Fibroblast of lung (primary cell): ENCODE measurements around the gene MSH4. TPM values are rescaled to one million over a fixed set of nuclear protein-coding genes. Genes with fewer than 3 reads are reported as not detected.
"Not testable (repeated sequence)": the region's sequence is repeated elsewhere in the genome, so short reads cannot be mapped to it uniquely, and the experiment has no call there.

Experiments used
- DNase-seq, 2 donors: peaks; one replicate each; pipeline versions ENCODE4 v3.0.0 to v3.0.0-alpha.2; 2010; ENCODE audit warnings: low read depth in 2 of 2
- H2AFZ ChIP-seq: 2 replicates; pipeline ENCODE4 v1.5.1; 2012; ENCODE audit warnings: low read length, control low read depth, inconsistent platforms
- H3K27ac ChIP-seq: 2 replicates; pipeline ENCODE4 v1.5.1; 2011; ENCODE audit warnings: low read length, control low read depth; ENCODE audit not compliant: insufficient read depth
- H3K27me3 ChIP-seq: 2 replicates; pipeline ENCODE4 v1.5.1; 2011; ENCODE audit warnings: mild to moderate bottlenecking, low read length; ENCODE audit not compliant: control insufficient read depth, insufficient read depth
- H3K36me3 ChIP-seq: 2 replicates; pipeline ENCODE4 v1.5.1; 2011; ENCODE audit warnings: low read length; ENCODE audit not compliant: control insufficient read depth, insufficient read depth
- H3K4me1 ChIP-seq: 2 replicates; pipeline ENCODE4 v1.5.1; 2011; ENCODE audit warnings: low read length; ENCODE audit not compliant: control insufficient read depth, insufficient read depth; ENCODE audit errors: extremely low read depth
- H3K4me2 ChIP-seq: 2 replicates; pipeline ENCODE4 v1.5.1; 2011; ENCODE audit warnings: low read length, control low read depth; ENCODE audit not compliant: insufficient read depth; ENCODE audit errors: extremely low read depth
- H3K4me3 ChIP-seq, 4 experiments: fragments of 200-600 bp in 1 of 4; sonication (generic) in 1 of 4; replicated peaks in 1 of 4; 2 replicates each; pipeline ENCODE4 v1.5.1; 2011 to 2016; ENCODE audit warnings: low read length in 4 of 4, low read depth in 3 of 4, mild to moderate bottlenecking in 3 of 4, control low read depth in 2 of 4, inconsistent platforms in 1 of 4, mixed read lengths in 1 of 4; ENCODE audit not compliant: insufficient read depth in 1 of 4; ENCODE audit errors: control extremely low read depth in 1 of 4
- H3K79me2 ChIP-seq: 2 replicates; pipeline ENCODE4 v1.5.1; 2012; ENCODE audit warnings: mild to moderate bottlenecking, low read length, inconsistent platforms; ENCODE audit not compliant: control insufficient read depth, insufficient read depth
- H3K9ac ChIP-seq: 2 replicates; pipeline ENCODE4 v1.5.1; 2011; ENCODE audit warnings: mild to moderate bottlenecking, low read length, control low read depth; ENCODE audit not compliant: insufficient read depth
- H3K9me3 ChIP-seq: 2 replicates; pipeline ENCODE4 v1.5.1; 2012; ENCODE audit warnings: low read depth, low read length; ENCODE audit not compliant: control insufficient read depth, insufficient read depth
- H4K20me1 ChIP-seq: 2 replicates; pipeline ENCODE4 v1.5.1; 2011; ENCODE audit warnings: low read length; ENCODE audit not compliant: control insufficient read depth, insufficient read depth; ENCODE audit errors: extremely low read depth
- EZH2 ChIP-seq: IDR thresholded peaks from 2 replicates; pipeline ENCODE4 v1.5.1; 2012; ENCODE audit warnings: low read length, control low read depth, mild to moderate bottlenecking; ENCODE audit errors: missing control alignments
- polyA plus RNA-seq, 2 donors: library from polyadenylated mRNA; depleted of rRNA in 1 of 2; stranded (reverse) in 1 of 2; unstranded in 1 of 2; fragments of >200 nt; gene quantifications; 2 replicates each; pipeline ENCODE4 v1.2.1, GENCODE V29; 2011 to 2012; ENCODE audit warnings: missing spikeins in 1 of 2
- total RNA-seq: library from RNA; depleted of rRNA; stranded (reverse); fragments of >200 nt; gene quantifications from 2 replicates; pipeline ENCODE4 v1.2.1, GENCODE V29; 2014
- TF ChIP-seq, protein P1 (sequence below), 2 donors: IDR thresholded peaks in 1 of 2; conservative IDR thresholded peaks in 1 of 2; 1 replicate in 1 of 2; 2 replicates in 1 of 2; pipeline ENCODE4 v1.5.1; 2011 to 2012; ENCODE audit warnings: low read length in 2 of 2, control low read depth in 1 of 2, inconsistent platforms in 1 of 2, low read depth in 1 of 2, mild to moderate bottlenecking in 1 of 2

The MSH4 gene
- total and polyA plus RNA-seq, 2 donors (not counting 1 experiment from before 2014, with no cell fraction given) = 0.66 TPM; not detected in 1

DNA sequence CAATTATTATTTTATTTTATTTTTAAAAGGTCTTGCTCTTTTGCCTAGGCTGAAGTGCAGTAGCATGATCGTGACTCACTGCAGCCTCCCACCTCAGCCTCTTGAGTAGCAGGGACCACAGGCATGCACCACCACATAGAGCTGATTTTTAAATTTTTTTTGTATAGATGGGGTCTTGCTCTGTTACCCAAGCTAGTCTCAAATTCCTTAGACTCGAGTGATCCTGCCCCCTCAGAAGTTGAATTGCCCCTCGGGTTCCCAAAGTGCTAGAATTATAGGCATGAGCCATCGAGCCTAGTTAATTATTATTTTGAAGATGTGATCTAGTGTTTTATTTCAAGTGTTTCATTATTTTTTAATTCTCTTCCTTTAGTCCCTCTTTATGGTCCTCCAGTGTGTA, 12.2 kb downstream of the MSH4 start:
- Histone ChIP-seq H4K20me1 (no peaks in the 10 kb centered on the region), H3K9ac (no peak overlapping the region), H3K36me3 (no peaks in the 10 kb centered on the region), H3K27me3 (no peaks in the 10 kb centered on the region), H3K4me2 (no peak overlapping the region), H3K4me3 (no peak overlapping the region), H3K4me1 (no peaks in the 10 kb centered on the region), H3K9me3 (no peaks in the 10 kb centered on the region), H3K27ac (no peak overlapping the region), H2AFZ (no peak overlapping the region), H3K79me2 (no peaks in the 10 kb centered on the region)
- DNase-seq = no peak
- TF ChIP-seq, protein P1, sequence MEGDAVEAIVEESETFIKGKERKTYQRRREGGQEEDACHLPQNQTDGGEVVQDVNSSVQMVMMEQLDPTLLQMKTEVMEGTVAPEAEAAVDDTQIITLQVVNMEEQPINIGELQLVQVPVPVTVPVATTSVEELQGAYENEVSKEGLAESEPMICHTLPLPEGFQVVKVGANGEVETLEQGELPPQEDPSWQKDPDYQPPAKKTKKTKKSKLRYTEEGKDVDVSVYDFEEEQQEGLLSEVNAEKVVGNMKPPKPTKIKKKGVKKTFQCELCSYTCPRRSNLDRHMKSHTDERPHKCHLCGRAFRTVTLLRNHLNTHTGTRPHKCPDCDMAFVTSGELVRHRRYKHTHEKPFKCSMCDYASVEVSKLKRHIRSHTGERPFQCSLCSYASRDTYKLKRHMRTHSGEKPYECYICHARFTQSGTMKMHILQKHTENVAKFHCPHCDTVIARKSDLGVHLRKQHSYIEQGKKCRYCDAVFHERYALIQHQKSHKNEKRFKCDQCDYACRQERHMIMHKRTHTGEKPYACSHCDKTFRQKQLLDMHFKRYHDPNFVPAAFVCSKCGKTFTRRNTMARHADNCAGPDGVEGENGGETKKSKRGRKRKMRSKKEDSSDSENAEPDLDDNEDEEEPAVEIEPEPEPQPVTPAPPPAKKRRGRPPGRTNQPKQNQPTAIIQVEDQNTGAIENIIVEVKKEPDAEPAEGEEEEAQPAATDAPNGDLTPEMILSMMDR (conservative IDR thresholded peaks at IDR 0.05 in 1 of 2, IDR thresholded peaks at IDR 0.05 in 1 of 2; ENCODE audit: low read depth in 1 of 2, low read length in 2 of 2) = no peak
- TF ChIP-seq EZH2 = no peak

DNA sequence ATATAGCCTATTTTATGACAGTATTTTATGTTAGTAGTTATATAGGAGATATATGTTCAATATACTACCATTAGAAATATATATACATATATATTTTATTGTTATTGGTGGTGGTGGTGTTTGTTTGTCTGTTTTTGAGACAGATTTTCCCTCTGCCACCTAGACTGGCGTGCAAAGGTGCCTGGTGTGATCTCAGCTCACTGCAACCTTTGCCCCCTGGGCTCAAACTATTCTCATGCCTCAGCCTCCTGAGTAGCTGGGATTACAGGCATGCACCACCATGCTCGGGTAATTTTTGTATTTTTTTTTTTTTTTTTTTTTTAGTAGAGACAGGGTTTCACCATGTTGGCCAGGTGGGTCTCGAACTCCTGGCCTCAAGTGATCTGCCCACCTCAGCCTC, 13.4 kb downstream of the MSH4 start:
- H3K4me1 ChIP-seq, H2AFZ ChIP-seq, H3K27ac ChIP-seq, H3K4me3 ChIP-seq, H4K20me1 ChIP-seq, H3K9me3 ChIP-seq, H3K27me3 ChIP-seq, H3K36me3 ChIP-seq, H3K79me2 ChIP-seq, DNase-seq, H3K4me2 ChIP-seq, H3K9ac ChIP-seq: not testable (repeated sequence)

DNA sequence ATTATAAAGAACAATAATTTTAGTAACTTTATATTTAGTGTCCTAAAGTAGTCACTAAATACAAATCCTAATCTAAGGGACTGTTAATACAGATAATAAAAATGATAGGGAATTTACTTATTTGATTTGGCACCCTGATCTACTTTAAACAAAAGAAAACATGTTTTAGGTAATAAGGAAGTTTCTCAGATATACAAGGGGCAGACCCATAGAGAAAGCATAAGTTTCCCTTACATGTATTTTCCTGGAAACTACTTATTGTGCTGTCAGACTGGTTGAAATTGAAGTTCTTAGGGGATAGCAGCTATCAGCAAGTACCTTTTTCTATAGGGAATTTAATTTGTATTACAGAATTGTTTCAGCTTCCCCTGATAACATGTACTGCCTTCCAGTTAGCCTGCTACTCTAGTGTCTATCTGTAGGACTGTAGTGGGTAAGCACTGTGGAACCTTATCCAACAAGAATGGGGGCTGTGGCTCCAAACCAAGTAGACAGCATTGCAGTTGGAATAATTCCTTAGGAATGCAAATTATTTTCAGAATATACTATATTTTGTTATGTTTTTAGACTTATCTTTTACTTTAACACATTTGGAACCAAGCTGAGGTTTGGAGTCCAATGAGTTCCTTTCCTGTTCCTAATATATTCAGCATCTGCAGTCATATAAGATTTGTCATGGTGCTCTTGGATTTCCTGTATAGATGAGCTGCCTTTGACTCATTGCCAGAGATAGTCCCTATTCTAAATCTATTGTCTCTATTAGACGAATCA, 14.7 kb downstream of the MSH4 start:
- no peak for TF ChIP-seq EZH2
- TF ChIP-seq, protein P1 (conservative IDR thresholded peaks at IDR 0.05 in 1 of 2, IDR thresholded peaks at IDR 0.05 in 1 of 2; ENCODE audit: low read depth in 1 of 2, low read length in 2 of 2) = no peak
- Histone ChIP-seq H3K9me3 (no peaks in the 10 kb centered on the region), H3K4me3 (no peak overlapping the region), H2AFZ (no peak overlapping the region), H3K27me3 (no peaks in the 10 kb centered on the region), H3K79me2 (no peaks in the 10 kb centered on the region), H3K9ac (no peak overlapping the region), H3K27ac (no peak overlapping the region), H3K36me3 (no peaks in the 10 kb centered on the region), H3K4me2 (no peak overlapping the region), H4K20me1 (no peaks in the 10 kb centered on the region), H3K4me1 (no peaks in the 10 kb centered on the region)
- DNase-seq = peak in 1 of 2 donors; percentile 47
